CD4-positive, alpha-beta memory T cell (primary cell): Measurements from ENCODE around the gene TTC29. TPM values are rescaled to one million over a fixed set of nuclear protein-coding genes. Genes with fewer than 3 reads are reported as not detected.

Experiments used
- CTCF ChIA-PET: fragments of 350-600 bp; sonication (Branson Sonifier 250); formaldehyde crosslinking; loops from one replicate; lab custom pipeline; 2021; ENCODE audit warnings: inconsistent platforms; ENCODE audit not compliant: partially characterized antibody; lab: Charles Lee
- POLR2A ChIA-PET: fragments of 350-600 bp; sonication (Branson Sonifier 250); formaldehyde crosslinking; loops from one replicate; lab custom pipeline; 2021; ENCODE audit not compliant: partially characterized antibody; lab: Charles Lee
- DNase-seq, 5 donors: peaks; one replicate each; pipeline versions ENCODE4 v3.0.0 to v3.0.0-alpha.2; 2020 to 2022; ENCODE audit warnings: mixed read lengths in 1 of 5
- H3K27ac ChIP-seq: one replicate; pipeline ENCODE4 v1.7.0; 2013; ENCODE audit warnings: low read depth, low read length
- H3K27me3 ChIP-seq: 2 replicates; pipeline ENCODE4 v1.7.0; 2013; ENCODE audit warnings: mild to moderate bottlenecking, low read length, moderate library complexity; ENCODE audit not compliant: insufficient read depth
- H3K36me3 ChIP-seq: 2 replicates; pipeline ENCODE4 v1.7.0; 2013; ENCODE audit warnings: mild to moderate bottlenecking, low read length, moderate library complexity; ENCODE audit not compliant: insufficient read depth
- H3K4me1 ChIP-seq: 2 replicates; pipeline ENCODE4 v1.7.0; 2013; ENCODE audit warnings: mild to moderate bottlenecking, low read length, moderate library complexity; ENCODE audit not compliant: insufficient read depth
- H3K4me3 ChIP-seq, 2 donors: one replicate each; pipeline ENCODE4 v1.7.0; 2013; ENCODE audit warnings: low read length in 2 of 2, mild to moderate bottlenecking in 1 of 2
- H3K9me3 ChIP-seq, 2 donors: one replicate each; pipeline ENCODE4 v1.7.0; 2013; ENCODE audit warnings: low read length in 2 of 2, control low read depth in 1 of 2; ENCODE audit not compliant: control insufficient read depth in 1 of 2
- H3K27ac Mint-ChIP-seq, 7 donors: one replicate each; pipeline ENCODE4 v1.8.0; 2020 to 2021; ENCODE audit warnings: mixed read lengths in 7 of 7, mild to moderate bottlenecking in 6 of 7, inconsistent platforms in 3 of 7, moderate library complexity in 3 of 7
- H3K27me3 Mint-ChIP-seq, 2 donors: one replicate each; pipeline ENCODE4 v1.8.0; 2020 to 2021; ENCODE audit warnings: mixed read lengths in 2 of 2
- H3K36me3 Mint-ChIP-seq, 2 donors: one replicate each; pipeline ENCODE4 v1.8.0; 2020 to 2021; ENCODE audit warnings: mixed read lengths in 2 of 2, inconsistent platforms in 1 of 2, mild to moderate bottlenecking in 1 of 2
- H3K4me1 Mint-ChIP-seq, 4 donors: one replicate each; pipeline ENCODE4 v1.8.0; 2020 to 2021; ENCODE audit warnings: mixed read lengths in 4 of 4, mild to moderate bottlenecking in 1 of 4
- H3K4me3 Mint-ChIP-seq, 8 donors: one replicate each; pipeline ENCODE4 v1.8.0; 2020 to 2021; ENCODE audit warnings: mixed read lengths in 8 of 8, mild to moderate bottlenecking in 7 of 8, moderate library complexity in 6 of 8, inconsistent platforms in 3 of 8
- H3K9me3 Mint-ChIP-seq, 8 donors: one replicate each; pipeline ENCODE4 v1.8.0; 2020 to 2021; ENCODE audit warnings: mixed read lengths in 8 of 8, mild to moderate bottlenecking in 5 of 8, inconsistent platforms in 3 of 8, moderate library complexity in 1 of 8
- intact Hi-C: fragments of 100-400 bp; cut with micrococcal nuclease; formaldehyde crosslinking; loops from one replicate; pipeline ENCODE4 v1.15.1; 2023
- polyA plus RNA-seq, 2 donors: library from polyadenylated mRNA; unstranded; fragments of 300-500 nt; fragmentation: Illumina TruSeq; gene quantifications; one replicate each; pipeline ENCODE4 v1.2.3, GENCODE V29; 2021
- total RNA-seq, 2 experiments: library from RNA; stranded (reverse); gene quantifications; one replicate each; pipeline ENCODE4 v1.2.3, GENCODE V29; 2021

Gene TTC29
- total and polyA plus RNA-seq, 4 experiments from 2014 or later = not detected

DNA sequence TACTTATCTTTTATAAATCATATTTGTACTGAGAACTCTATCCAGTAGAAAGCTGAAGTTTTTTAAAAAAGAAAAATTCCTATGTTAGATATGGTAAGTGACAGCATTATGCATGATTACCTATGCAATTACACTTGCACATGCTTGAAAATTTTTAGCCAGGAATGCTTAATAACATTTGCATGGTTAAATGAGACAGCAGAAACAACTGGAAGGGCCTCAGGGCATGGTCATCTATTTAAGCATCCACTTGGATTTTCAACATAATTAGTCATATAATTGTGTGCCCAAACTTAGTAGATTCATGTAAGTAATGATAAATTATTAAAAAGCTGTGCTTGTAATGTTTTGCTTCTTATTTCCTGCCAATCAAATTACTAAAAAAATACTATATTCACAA, 151.9 kb downstream of the TTC29 start:
- ChIA-PET CTCF (no interaction called here), POLR2A (no interaction called here)
- H3K36me3 ChIP-seq = no peaks in the 10 kb centered on the region
- no peak overlapping the region for H3K4me3 Mint-ChIP-seq
- no peak overlapping the region for H3K27ac Mint-ChIP-seq
- H3K27ac ChIP-seq = no peak overlapping the region
- no peaks in the 10 kb centered on the region for H3K4me1 ChIP-seq
- peaks cover 0 to 8% of the 10 kb centered on the region in 2 donors for H3K27me3 Mint-ChIP-seq
- no peaks in the 10 kb centered on the region for H3K36me3 Mint-ChIP-seq
- no peak for DNase-seq
- H3K27me3 ChIP-seq = no peaks in the 10 kb centered on the region
- no peaks in the 10 kb centered on the region for H3K9me3 ChIP-seq
- no peaks in the 10 kb centered on the region for H3K9me3 Mint-ChIP-seq
- H3K4me1 Mint-ChIP-seq = no peaks in the 10 kb centered on the region
- intact Hi-C loops = no loop called here
- H3K4me3 ChIP-seq = no peak overlapping the region

DNA sequence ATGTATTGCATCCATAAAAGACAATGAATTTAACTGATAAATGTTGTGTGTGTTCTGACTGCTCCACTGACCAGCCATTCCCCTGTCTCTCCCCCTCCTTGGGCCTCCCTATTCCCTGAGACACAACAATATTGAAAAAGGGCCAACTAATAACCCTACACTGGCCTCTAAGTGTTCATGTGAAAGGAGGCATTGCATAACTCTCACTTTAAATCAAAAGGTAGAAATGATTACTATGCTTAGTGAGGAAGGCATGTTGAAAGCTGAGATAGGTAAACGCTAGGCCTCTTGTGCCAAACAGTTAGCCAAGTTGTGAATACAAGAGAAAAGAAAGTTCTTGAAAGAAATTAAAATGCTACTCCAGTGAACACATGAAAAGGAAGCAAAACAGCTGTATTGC, 154.2 kb downstream of the TTC29 start:
- Histone ChIP-seq H3K4me3 (no peak overlapping the region), H3K36me3 (no peaks in the 10 kb centered on the region), H3K4me1 (no peaks in the 10 kb centered on the region), H3K9me3 (no peaks in the 10 kb centered on the region), H3K27ac (no peak overlapping the region), H3K27me3 (no peaks in the 10 kb centered on the region)
- DNase-seq = no peak
- intact Hi-C loops = no loop called here
- no peaks in the 10 kb centered on the region for H3K9me3 Mint-ChIP-seq
- ChIA-PET CTCF (no interaction called here), POLR2A (no interaction called here)
- no peak overlapping the region for H3K27ac Mint-ChIP-seq
- peaks cover 0 to 4% of the 10 kb centered on the region in 2 donors for H3K27me3 Mint-ChIP-seq
- no peaks in the 10 kb centered on the region for H3K36me3 Mint-ChIP-seq
- no peak overlapping the region for H3K4me3 Mint-ChIP-seq
- H3K4me1 Mint-ChIP-seq = no peaks in the 10 kb centered on the region

GRCh38 chr4:146790515-146790914, 155.1 kb downstream of the TTC29 start:
- Histone ChIP-seq H3K27ac (no peak overlapping the region), H3K4me3 (no peak overlapping the region), H3K27me3 (no peaks in the 10 kb centered on the region), H3K36me3 (no peaks in the 10 kb centered on the region), H3K4me1 (no peaks in the 10 kb centered on the region), H3K9me3 (no peaks in the 10 kb centered on the region)
- no peaks in the 10 kb centered on the region for H3K4me1 Mint-ChIP-seq
- CTCF ChIA-PET = interaction anchor here (0.9 kb wide), 1 partner anchor 11 kb away, joined by 3 read pairs; no protein-coding TSS in a partner anchor
- intact Hi-C loops = no loop called here
- H3K36me3 Mint-ChIP-seq = no peaks in the 10 kb centered on the region
- peaks cover 0 to 4% of the 10 kb centered on the region in 2 donors for H3K27me3 Mint-ChIP-seq
- DNase-seq = no peak
- no peak overlapping the region for H3K4me3 Mint-ChIP-seq
- POLR2A ChIA-PET = no interaction called here
- no peaks in the 10 kb centered on the region for H3K9me3 Mint-ChIP-seq
- H3K27ac Mint-ChIP-seq = no peak overlapping the region

GRCh38 chr4:146787731-146788130, 157.9 kb downstream of the TTC29 start:
- POLR2A ChIA-PET = no interaction called here
- no peaks in the 10 kb centered on the region for H3K36me3 ChIP-seq
- no peaks in the 10 kb centered on the region for H3K4me1 ChIP-seq
- no peak overlapping the region for H3K27ac Mint-ChIP-seq
- no peaks in the 10 kb centered on the region for H3K9me3 ChIP-seq
- no peak overlapping the region for H3K4me3 ChIP-seq
- no peak overlapping the region for H3K4me3 Mint-ChIP-seq
- H3K9me3 Mint-ChIP-seq = no peaks in the 10 kb centered on the region
- no peaks in the 10 kb centered on the region for H3K4me1 Mint-ChIP-seq
- H3K27ac ChIP-seq = no peak overlapping the region
- DNase-seq = no peak
- CTCF ChIA-PET = no interaction called here
- H3K27me3 Mint-ChIP-seq = peaks cover 0 to 2% of the 10 kb centered on the region in 2 donors
- H3K36me3 Mint-ChIP-seq = no peaks in the 10 kb centered on the region
- intact Hi-C loops = no loop called here
- H3K27me3 ChIP-seq = no peaks in the 10 kb centered on the region

GRCh38 chr4:146776691-146777090, 169.0 kb downstream of the TTC29 start:
- intact Hi-C loops = no loop called here
- Mint-ChIP-seq H3K27me3 (peaks cover 0 to 5% of the 10 kb centered on the region in 2 donors), H3K4me3 (no peak overlapping the region), H3K36me3 (no peaks in the 10 kb centered on the region), H3K9me3 (peaks cover 0 to 3% (median 1%) of the 10 kb centered on the region in 8 donors), H3K27ac (no peak overlapping the region), H3K4me1 (no peaks in the 10 kb centered on the region)
- Histone ChIP-seq H3K27ac (no peak overlapping the region), H3K27me3 (no peaks in the 10 kb centered on the region), H3K4me1 (no peaks in the 10 kb centered on the region), H3K9me3 (no peaks in the 10 kb centered on the region), H3K4me3 (no peak overlapping the region), H3K36me3 (no peaks in the 10 kb centered on the region)
- ChIA-PET POLR2A (no interaction called here), CTCF (no interaction called here)
- no peak for DNase-seq

DNA sequence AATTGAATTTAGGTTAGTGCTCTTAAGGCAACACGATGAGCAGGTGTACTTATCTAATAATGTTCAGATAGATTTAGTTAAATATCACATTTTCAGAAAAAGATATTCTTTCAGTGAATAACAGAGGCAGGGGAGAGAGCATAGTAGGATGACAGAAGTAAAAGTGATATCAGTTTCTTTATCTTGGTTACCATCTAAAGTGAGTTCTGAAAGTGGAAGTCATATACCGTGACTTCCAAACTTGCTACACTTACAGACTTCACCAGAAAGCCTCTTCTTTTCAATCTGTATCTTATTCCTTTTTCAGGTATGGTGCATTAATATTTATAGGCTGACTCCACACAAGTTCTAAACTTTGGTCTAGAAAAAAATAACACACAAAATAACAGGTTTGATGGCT, 182.1 kb downstream of the TTC29 start:
- Histone ChIP-seq H3K4me1 (no peaks in the 10 kb centered on the region), H3K27me3 (no peaks in the 10 kb centered on the region), H3K9me3 (no peaks in the 10 kb centered on the region), H3K4me3 (no peak overlapping the region), H3K27ac (no peak overlapping the region), H3K36me3 (no peaks in the 10 kb centered on the region)
- intact Hi-C loops = no loop called here
- POLR2A ChIA-PET = no interaction called here
- CTCF ChIA-PET = no interaction called here
- DNase-seq = no peak
- Mint-ChIP-seq H3K36me3 (no peaks in the 10 kb centered on the region), H3K27me3 (peaks cover 0 to 1% of the 10 kb centered on the region in 2 donors), H3K27ac (no peak overlapping the region), H3K4me3 (no peak overlapping the region), H3K4me1 (peaks cover 0 to 1% (median 0%) of the 10 kb centered on the region in 4 donors), H3K9me3 (peaks cover 0 to 4% (median 2%) of the 10 kb centered on the region in 8 donors)

DNA sequence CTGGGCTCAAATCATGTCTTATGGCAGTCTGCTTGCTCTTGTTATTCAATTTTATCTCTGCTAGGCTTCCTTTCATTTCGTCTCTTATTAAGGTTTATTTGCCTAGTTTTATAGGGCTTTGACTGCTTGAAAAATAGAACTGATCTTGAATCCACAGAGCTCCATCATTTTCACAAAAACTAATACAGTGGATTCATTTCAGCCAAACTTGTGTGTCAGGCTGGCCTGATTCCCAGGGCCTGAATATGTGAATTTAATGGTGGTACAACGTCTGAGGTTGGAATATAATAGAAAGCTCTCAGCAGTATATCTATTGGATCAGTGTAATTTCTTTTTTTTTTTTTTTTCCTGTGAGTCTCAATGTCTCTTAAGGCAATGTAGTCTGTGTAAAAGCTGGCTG, 183.6 kb downstream of the TTC29 start:
- no peaks in the 10 kb centered on the region for H3K36me3 Mint-ChIP-seq
- H3K27ac Mint-ChIP-seq = no peak overlapping the region
- Histone ChIP-seq H3K36me3 (no peaks in the 10 kb centered on the region), H3K4me3 (no peak overlapping the region), H3K4me1 (no peaks in the 10 kb centered on the region), H3K9me3 (no peaks in the 10 kb centered on the region), H3K27ac (no peak overlapping the region), H3K27me3 (no peaks in the 10 kb centered on the region)
- H3K27me3 Mint-ChIP-seq = peaks cover 0 to 1% of the 10 kb centered on the region in 2 donors
- DNase-seq = no peak
- CTCF ChIA-PET = no interaction called here
- intact Hi-C loops = no loop called here
- no peak overlapping the region for H3K4me3 Mint-ChIP-seq
- no peaks in the 10 kb centered on the region for H3K4me1 Mint-ChIP-seq
- peaks cover 0 to 7% (median 4%) of the 10 kb centered on the region in 8 donors for H3K9me3 Mint-ChIP-seq
- POLR2A ChIA-PET = no interaction called here

GRCh38 chr4:146742416-146742815, 203.2 kb downstream of the TTC29 start:
- H3K36me3 Mint-ChIP-seq = no peaks in the 10 kb centered on the region
- Histone ChIP-seq H3K9me3 (no peaks in the 10 kb centered on the region), H3K27me3 (no peaks in the 10 kb centered on the region), H3K27ac (no peak overlapping the region), H3K4me1 (no peaks in the 10 kb centered on the region), H3K4me3 (no peak overlapping the region), H3K36me3 (no peaks in the 10 kb centered on the region)
- DNase-seq = no peak
- peaks cover 0 to 2% of the 10 kb centered on the region in 2 donors for H3K27me3 Mint-ChIP-seq
- H3K27ac Mint-ChIP-seq = no peak overlapping the region
- no peaks in the 10 kb centered on the region for H3K4me1 Mint-ChIP-seq
- POLR2A ChIA-PET = no interaction called here
- peaks cover 0 to 6% (median 0%) of the 10 kb centered on the region in 8 donors for H3K9me3 Mint-ChIP-seq
- CTCF ChIA-PET = no interaction called here
- H3K4me3 Mint-ChIP-seq = no peak overlapping the region
- intact Hi-C loops = no loop called here
